ENCODE results near the gene FBXO42. TPM values are rescaled to one million over a fixed set of nuclear protein-coding genes. Genes with fewer than 3 reads are reported as not detected.

The FBXO42 gene
- total and polyA plus RNA-seq, 12 donors, result 14.0 to 44.9 (median 19.7) TPM

- Histone ChIP-seq H3K36me3 (replicated peaks in 1 of 2) (no peaks in the 10 kb centered on the region), H3K4me3 (no peak overlapping the region), H3K27me3 (no peaks in the 10 kb centered on the region), H3K4me1 (replicated peaks in 1 of 2) (peaks cover 0 to 6% of the 10 kb centered on the region in 2 donors), H3K27ac (no peak overlapping the region), H3K9me3 (replicated peaks in 1 of 3) (no peaks in the 10 kb centered on the region)
- intact Hi-C loops (cut with DNase I), result no loop called here
- 96% methylated on average over 5 of the region's 5 CpGs for WGBS, 4 donors
- TF ChIP-seq POLR2A (IDR thresholded peaks at IDR 0.05) (no peak), CTCF (IDR thresholded peaks at IDR 0.05) (no peak)
- peak in 1 of 7 donors; percentile 24 for DNase-seq
Measured at GRCh38 chr1:16338961-16339360, 13.3 kb downstream of the FBXO42 start.

- H3K27ac ChIP-seq, result no peak overlapping the region
Measured at GRCh38 chr1:16334655-16335340, 17.5 kb downstream of the FBXO42 start.

GRCh38 chr1:16326833-16327404 lies 25.4 kb downstream of the FBXO42 start:
- H3K27me3 ChIP-seq, result no peaks in the 10 kb centered on the region
- no peak for DNase-seq
- H3K27ac ChIP-seq, result no peak overlapping the region
- 64 to 70% (median 68%) methylated on average over 5 of the region's 5 CpGs for WGBS, 4 donors
- H3K9me3 ChIP-seq (replicated peaks in 1 of 3), result no peaks in the 10 kb centered on the region
- H3K4me1 ChIP-seq (replicated peaks in 1 of 2), result peaks cover 13 to 27% of the 10 kb centered on the region in 2 donors
- H3K36me3 ChIP-seq (replicated peaks in 1 of 2), result no peaks in the 10 kb centered on the region
- intact Hi-C loops (cut with DNase I), result no loop called here
- no peak for TF ChIP-seq CTCF (IDR thresholded peaks at IDR 0.05)
- H3K4me3 ChIP-seq, result no peak overlapping the region

More at GRCh38 chr1:16334655-16335340, 17.5 kb downstream of the FBXO42 start:
- H3K36me3 ChIP-seq (replicated peaks in 1 of 2), result no peaks in the 10 kb centered on the region
- no peak overlapping the region for H3K4me3 ChIP-seq
- DNase-seq, result peak in 1 of 7 donors; percentile 27
- no peaks in the 10 kb centered on the region for H3K27me3 ChIP-seq
- TF ChIP-seq POLR2A (IDR thresholded peaks at IDR 0.05), result no peak
- no peaks in the 10 kb centered on the region for H3K9me3 ChIP-seq (replicated peaks in 1 of 3)
- intact Hi-C loops (cut with DNase I), result no loop called here
- peaks cover 0 to 6% of the 10 kb centered on the region in 2 donors for H3K4me1 ChIP-seq (replicated peaks in 1 of 2)
- WGBS, 4 donors, result 84 to 93% (median 89%) methylated on average over 7 of the region's 7 CpGs

GRCh38 chr1:16324456-16324890 lies 27.8 kb downstream of the FBXO42 start:
- H3K9me3 ChIP-seq (replicated peaks in 1 of 3), result no peaks in the 10 kb centered on the region
- intact Hi-C loops (cut with DNase I), result no loop called here
- H3K27ac ChIP-seq, result peak overlapping the region in 2 of 5 donors; percentile 28 to 31
- H3K36me3 ChIP-seq (replicated peaks in 1 of 2), result no peaks in the 10 kb centered on the region
- peaks cover 16 to 43% of the 10 kb centered on the region in 2 donors for H3K4me1 ChIP-seq (replicated peaks in 1 of 2)
- TF ChIP-seq CTCF (IDR thresholded peaks at IDR 0.05) (no peak), POLR2A (IDR thresholded peaks at IDR 0.05) (no peak)
- DNase-seq, result peak in 6 of 7 donors; percentile 52 to 67 (median 64)
- WGBS, 4 donors, result 75 to 89% (median 86%) methylated on average over 6 of the region's 6 CpGs
- H3K27me3 ChIP-seq, result no peaks in the 10 kb centered on the region
- H3K4me3 ChIP-seq, result no peak overlapping the region
